Vagina (tissue), 2 donors: ENCODE measurements around the gene ATXN7L3.

Experiments used
- CTCF ChIP-seq, 3 experiments: fragments of 450-650 bp in 2 of 3; fragments of 200-600 bp in 1 of 3; sonication (generic) in 1 of 3; IDR thresholded peaks; one replicate each; pipeline ENCODE4 v1.5.1; 2017 to 2019; ENCODE audit warnings: antibody characterized with exemption in 3 of 3, mild to moderate bottlenecking in 2 of 3, moderate library complexity in 2 of 3
- POLR2A ChIP-seq, 2 donors: fragments of 450-650 bp; IDR thresholded peaks; one replicate each; pipeline ENCODE4 v1.6.1; 2017; ENCODE audit warnings: antibody characterized with exemption in 2 of 2, mild to moderate bottlenecking in 2 of 2, moderate library complexity in 2 of 2

- TF ChIP-seq CTCF (IDR thresholded peaks at IDR 0.05) (no peak), POLR2A (IDR thresholded peaks at IDR 0.05) (no peak)
Observed at GRCh38 chr17:44190481-44190880, 9.2 kb downstream of the ATXN7L3 start.
